MCF 10A (cell line): Measurements from ENCODE around the gene YEATS2. TPM values are rescaled to one million over a fixed set of nuclear protein-coding genes. Genes with fewer than 3 reads are reported as not detected.
"Not testable (repeated sequence)": the region's sequence is repeated elsewhere in the genome, so short reads cannot be mapped to it uniquely, and the experiment has no call there.

Source experiments
- BruUV-seq: library from RNA; stranded (reverse); fragments of 400-500 nt; replicated peaks from 2 replicates; lab custom pipeline; 2021; lab: Mats Ljungman, UMichigan
- CTCF ChIA-PET: fragments of 300-600 bp; sonication (Branson Sonifier 250); formaldehyde crosslinking; extraction: SDS; loops from one replicate; lab custom pipeline; 2021; ENCODE audit warnings: antibody characterized with exemption, inconsistent platforms; lab: Yijun Ruan, JAX
- POLR2A ChIA-PET: fragments of 300-600, 350-650 bp; sonication (Branson Sonifier 250); formaldehyde crosslinking; extraction: SDS; loops from one replicate; lab custom pipeline; 2020; ENCODE audit warnings: antibody characterized with exemption, inconsistent platforms; lab: Yijun Ruan, JAX
- DNase-seq: peaks from one replicate; pipeline ENCODE4 v3.0.0-alpha.2; 2018; ENCODE audit not compliant: unreplicated experiment
- H3K27ac Mint-ChIP-seq: one replicate; pipeline ENCODE4 v1.8.0; 2022; ENCODE audit warnings: mild to moderate bottlenecking, low read depth, mixed read lengths; ENCODE audit not compliant: unreplicated experiment
- H3K27me3 Mint-ChIP-seq: one replicate; pipeline ENCODE4 v1.8.0; 2022; ENCODE audit warnings: mixed read lengths; ENCODE audit not compliant: insufficient read depth, unreplicated experiment
- H3K36me3 Mint-ChIP-seq: one replicate; pipeline ENCODE4 v1.8.0; 2022; ENCODE audit warnings: mild to moderate bottlenecking, moderate library complexity, mixed read lengths; ENCODE audit not compliant: insufficient read depth, unreplicated experiment
- H3K4me1 Mint-ChIP-seq: one replicate; pipeline ENCODE4 v1.8.0; 2022; ENCODE audit warnings: mixed read lengths; ENCODE audit not compliant: insufficient read depth, unreplicated experiment
- H3K4me3 Mint-ChIP-seq: one replicate; pipeline ENCODE4 v1.8.0; 2022; ENCODE audit warnings: mild to moderate bottlenecking, moderate library complexity, mixed read lengths; ENCODE audit not compliant: unreplicated experiment
- H3K9me3 Mint-ChIP-seq: one replicate; pipeline ENCODE4 v1.8.0; 2022; ENCODE audit warnings: mixed read lengths; ENCODE audit not compliant: unreplicated experiment
- CTCF ChIP-seq: fragments of 200-600 bp; IDR thresholded peaks from one replicate; pipeline ENCODE4 v1.8.0; 2022; ENCODE audit warnings: antibody characterized with exemption, mild to moderate bottlenecking; ENCODE audit not compliant: unreplicated experiment
- intact Hi-C: fragments of 100-400 bp; cut with micrococcal nuclease; formaldehyde crosslinking; loops from 2 replicates; pipeline ENCODE4 v1.14.1; 2022
- total RNA-seq: library from RNA; stranded (reverse); gene quantifications from 2 replicates; pipeline ENCODE4 v1.2.3, GENCODE V29; 2022

The YEATS2 gene
- total RNA-seq, 1 experiment from 2014 or later: 29.4 TPM

- no TSS peak for BruUV-seq
- no peak for TF ChIP-seq CTCF
- DNase-seq: no peak
- no peaks in the 10 kb centered on the region for H3K27me3 Mint-ChIP-seq
- ChIA-PET CTCF (no interaction called here), POLR2A (interaction anchor here (0.7 kb wide), 1 partner anchor 12 kb away, joined by 4 read pairs; no protein-coding TSS in a partner anchor)
- peaks cover 90% of the 10 kb centered on the region for H3K36me3 Mint-ChIP-seq
- intact Hi-C loops: no loop called here
- no peaks in the 10 kb centered on the region for H3K9me3 Mint-ChIP-seq
- no peaks in the 10 kb centered on the region for H3K4me1 Mint-ChIP-seq
- H3K27ac Mint-ChIP-seq: no peak overlapping the region
- H3K4me3 Mint-ChIP-seq: no peak overlapping the region
These were observed 79.5 kb downstream of the YEATS2 start for GRCh38 chr3:183777016-183777618.

GRCh38 chr3:183779896-183780465 lies 82.4 kb downstream of the YEATS2 start:
- no peaks in the 10 kb centered on the region for H3K4me1 Mint-ChIP-seq
- intact Hi-C loops: no loop called here
- CTCF ChIA-PET: interaction anchor here (2.5 kb wide), 1 partner anchor 12 kb away, joined by 10 read pairs; no protein-coding TSS in a partner anchor
- POLR2A ChIA-PET: interaction anchor here (0.6 kb wide), 1 partner anchor 898 kb away, joined by 3 read pairs; no protein-coding TSS in a partner anchor
- no peak for DNase-seq
- no peak overlapping the region for H3K4me3 Mint-ChIP-seq
- H3K36me3 Mint-ChIP-seq: peaks cover 98% of the 10 kb centered on the region
- H3K9me3 Mint-ChIP-seq: no peaks in the 10 kb centered on the region
- no peak overlapping the region for H3K27ac Mint-ChIP-seq
- TF ChIP-seq CTCF: no peak
- no peaks in the 10 kb centered on the region for H3K27me3 Mint-ChIP-seq
- BruUV-seq: no TSS peak

- Mint-ChIP-seq H3K9me3 (no peaks in the 10 kb centered on the region), H3K4me3 (no peak overlapping the region), H3K27ac (peak overlapping the region; percentile 7), H3K36me3 (peaks cover 93% of the 10 kb centered on the region), H3K27me3 (no peaks in the 10 kb centered on the region), H3K4me1 (no peaks in the 10 kb centered on the region)
- ChIA-PET POLR2A (interaction anchor here (0.6 to 1.2 kb wide), 4 partner anchors 11 to 591 kb away, joined by 3 to 4 read pairs (median 4); no protein-coding TSS in a partner anchor), CTCF (interaction anchor here (2.5 kb wide), 1 partner anchor 14 kb away, joined by 10 read pairs; no protein-coding TSS in a partner anchor)
- no TSS peak for BruUV-seq
- no peak for DNase-seq
- TF ChIP-seq CTCF: no peak
- intact Hi-C loops: no loop called here
These were observed 83.6 kb downstream of the YEATS2 start for GRCh38 chr3:183781246-183781645.

- H3K4me1 Mint-ChIP-seq: no peaks in the 10 kb centered on the region
- intact Hi-C loops: no loop called here
- ChIA-PET POLR2A (no interaction called here), CTCF (interaction anchor here (0.7 kb wide), 1 partner anchor 404 kb away, joined by 3 read pairs; no protein-coding TSS in a partner anchor)
- no peaks in the 10 kb centered on the region for H3K9me3 Mint-ChIP-seq
- no peaks in the 10 kb centered on the region for H3K27me3 Mint-ChIP-seq
- peak overlapping the region; percentile 31 for H3K27ac Mint-ChIP-seq
- peaks cover 93% of the 10 kb centered on the region for H3K36me3 Mint-ChIP-seq
- BruUV-seq: no TSS peak
- TF ChIP-seq CTCF: no peak
- no peak overlapping the region for H3K4me3 Mint-ChIP-seq
- DNase-seq: no peak
These were observed 85.1 kb downstream of the YEATS2 start for GRCh38 chr3:183782576-183783276.

GRCh38 chr3:183784503-183784902 lies 86.9 kb downstream of the YEATS2 start:
- POLR2A ChIA-PET: interaction anchor here (0.6 kb wide), 1 partner anchor 179 kb away, joined by 4 read pairs; no protein-coding TSS in a partner anchor
- intact Hi-C loops, DNase-seq, H3K4me3 Mint-ChIP-seq, H3K4me1 Mint-ChIP-seq, H3K9me3 Mint-ChIP-seq, CTCF ChIA-PET, H3K27ac Mint-ChIP-seq, BruUV-seq, H3K27me3 Mint-ChIP-seq: not testable (repeated sequence)
- peaks cover 93% of the 10 kb centered on the region for H3K36me3 Mint-ChIP-seq
